ENCODE measurements around the gene TPCN1. TPM values are rescaled to one million over a fixed set of nuclear protein-coding genes. Genes with fewer than 3 reads are reported as not detected.

The TPCN1 gene
- total RNA-seq, 1 experiment from 2014 or later = 91.1 TPM

DNA sequence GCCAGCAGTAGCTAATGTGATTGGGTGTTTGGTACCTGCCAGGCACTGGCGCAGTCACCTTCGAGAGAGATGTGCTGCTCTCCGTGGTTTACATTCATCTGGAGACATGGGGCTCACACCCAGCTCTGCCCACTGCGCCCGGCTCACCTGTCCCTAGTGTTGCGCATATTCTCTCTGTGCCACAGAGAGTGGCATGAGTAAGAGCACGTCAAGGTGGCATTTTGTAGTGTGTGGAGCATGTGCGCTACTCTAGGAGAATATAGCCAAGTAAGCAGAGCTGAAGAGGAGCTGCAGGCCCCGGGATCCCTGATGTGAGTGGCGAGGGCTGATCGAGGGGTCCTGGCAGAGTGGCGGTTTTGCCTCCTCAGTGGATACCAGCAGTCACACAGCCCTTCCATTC is 46.9 kb downstream of the TPCN1 start:
- Mint-ChIP-seq H3K27ac (ENCODE audit: unreplicated experiment) (no peak overlapping the region), H3K9me3 (ENCODE audit: low read depth, unreplicated experiment) (no peaks in the 10 kb centered on the region), H3K36me3 (ENCODE audit: insufficient read depth, unreplicated experiment) (peaks cover 25% of the 10 kb centered on the region), H3K4me3 (ENCODE audit: low read depth, unreplicated experiment) (no peak overlapping the region), H3K4me1 (ENCODE audit: low read depth, unreplicated experiment) (no peaks in the 10 kb centered on the region), H3K27me3 (ENCODE audit: unreplicated experiment) (no peaks in the 10 kb centered on the region)
- intact Hi-C loops (cut with micrococcal nuclease; ENCODE audit: unreplicated experiment) = no loop called here
- BruUV-seq (replicated peaks) = no TSS peak
- CTCF ChIA-PET = no interaction called here
- no peak for DNase-seq
- TF ChIP-seq, protein P1, sequence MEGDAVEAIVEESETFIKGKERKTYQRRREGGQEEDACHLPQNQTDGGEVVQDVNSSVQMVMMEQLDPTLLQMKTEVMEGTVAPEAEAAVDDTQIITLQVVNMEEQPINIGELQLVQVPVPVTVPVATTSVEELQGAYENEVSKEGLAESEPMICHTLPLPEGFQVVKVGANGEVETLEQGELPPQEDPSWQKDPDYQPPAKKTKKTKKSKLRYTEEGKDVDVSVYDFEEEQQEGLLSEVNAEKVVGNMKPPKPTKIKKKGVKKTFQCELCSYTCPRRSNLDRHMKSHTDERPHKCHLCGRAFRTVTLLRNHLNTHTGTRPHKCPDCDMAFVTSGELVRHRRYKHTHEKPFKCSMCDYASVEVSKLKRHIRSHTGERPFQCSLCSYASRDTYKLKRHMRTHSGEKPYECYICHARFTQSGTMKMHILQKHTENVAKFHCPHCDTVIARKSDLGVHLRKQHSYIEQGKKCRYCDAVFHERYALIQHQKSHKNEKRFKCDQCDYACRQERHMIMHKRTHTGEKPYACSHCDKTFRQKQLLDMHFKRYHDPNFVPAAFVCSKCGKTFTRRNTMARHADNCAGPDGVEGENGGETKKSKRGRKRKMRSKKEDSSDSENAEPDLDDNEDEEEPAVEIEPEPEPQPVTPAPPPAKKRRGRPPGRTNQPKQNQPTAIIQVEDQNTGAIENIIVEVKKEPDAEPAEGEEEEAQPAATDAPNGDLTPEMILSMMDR (IDR thresholded peaks at IDR 0.05; ENCODE audit: unreplicated experiment) = no peak

DNA sequence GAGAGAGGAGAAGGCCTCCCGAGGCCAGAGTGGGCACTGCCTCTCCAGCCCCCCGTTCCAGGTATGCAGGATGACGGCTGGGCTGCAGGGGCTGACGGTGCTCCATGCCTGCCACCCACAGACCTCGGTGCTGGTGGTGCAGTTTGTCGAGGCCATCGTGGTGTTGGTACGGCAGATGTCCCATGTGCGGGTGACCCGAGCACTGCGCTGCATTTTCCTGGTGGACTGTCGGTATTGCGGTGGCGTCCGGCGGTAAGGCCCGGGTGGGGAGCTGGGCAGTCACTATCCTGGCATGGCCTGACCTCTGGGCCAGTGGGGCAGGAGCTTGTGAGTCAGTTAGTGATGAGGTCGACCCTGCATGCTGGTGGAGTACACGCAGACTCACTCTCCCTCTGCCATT is 47.4 kb downstream of the TPCN1 start:
- Mint-ChIP-seq H3K9me3 (ENCODE audit: low read depth, unreplicated experiment) (no peaks in the 10 kb centered on the region), H3K4me1 (ENCODE audit: low read depth, unreplicated experiment) (no peaks in the 10 kb centered on the region), H3K4me3 (ENCODE audit: low read depth, unreplicated experiment) (no peak overlapping the region), H3K27me3 (ENCODE audit: unreplicated experiment) (no peaks in the 10 kb centered on the region), H3K27ac (ENCODE audit: unreplicated experiment) (no peak overlapping the region), H3K36me3 (ENCODE audit: insufficient read depth, unreplicated experiment) (peaks cover 25% of the 10 kb centered on the region)
- TF ChIP-seq, protein P1 (IDR thresholded peaks at IDR 0.05; ENCODE audit: unreplicated experiment) = no peak
- no peak for DNase-seq
- no TSS peak for BruUV-seq (replicated peaks)
- intact Hi-C loops (cut with micrococcal nuclease; ENCODE audit: unreplicated experiment) = no loop called here
- CTCF ChIA-PET = no interaction called here

DNA sequence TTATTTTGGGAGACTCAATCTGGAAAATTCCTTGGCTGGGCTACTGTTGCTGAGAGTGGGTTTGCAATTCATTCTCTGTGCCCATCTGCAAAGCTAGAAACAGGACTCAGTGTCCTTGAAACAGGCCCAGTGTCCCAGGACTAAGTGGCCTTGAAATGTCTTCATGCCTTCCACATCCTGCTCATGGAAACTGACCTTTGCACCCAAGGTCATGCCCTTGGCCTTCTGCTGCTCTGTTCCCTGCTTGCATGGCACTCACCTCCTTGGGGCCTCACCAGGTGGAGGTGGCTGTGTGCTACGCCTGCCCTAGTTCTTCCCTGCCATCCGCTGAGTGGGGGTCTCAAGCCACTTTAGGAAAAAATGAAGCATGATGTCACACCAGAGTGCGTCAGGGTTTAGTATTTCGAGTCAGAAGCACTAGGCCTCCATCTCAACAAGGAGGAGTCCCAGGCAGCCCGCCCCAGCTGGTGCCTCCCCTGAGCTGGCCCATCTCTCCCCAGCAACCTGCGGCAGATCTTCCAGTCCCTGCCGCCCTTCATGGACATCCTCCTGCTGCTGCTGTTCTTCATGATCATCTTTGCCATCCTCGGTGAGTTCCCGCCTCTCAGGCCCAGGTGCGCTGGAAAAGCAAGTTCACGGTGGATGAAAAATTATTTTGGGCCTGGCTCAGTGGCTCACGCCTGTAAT is 48.1 kb downstream of the TPCN1 start:
- no peak overlapping the region for H3K27ac Mint-ChIP-seq (ENCODE audit: unreplicated experiment)
- no peaks in the 10 kb centered on the region for H3K4me1 Mint-ChIP-seq (ENCODE audit: low read depth, unreplicated experiment)
- H3K27me3 Mint-ChIP-seq (ENCODE audit: unreplicated experiment) = no peaks in the 10 kb centered on the region
- H3K9me3 Mint-ChIP-seq (ENCODE audit: low read depth, unreplicated experiment) = no peaks in the 10 kb centered on the region
- CTCF ChIA-PET = no interaction called here
- no peak overlapping the region for H3K4me3 Mint-ChIP-seq (ENCODE audit: low read depth, unreplicated experiment)
- intact Hi-C loops (cut with micrococcal nuclease; ENCODE audit: unreplicated experiment) = no loop called here
- H3K36me3 Mint-ChIP-seq (ENCODE audit: insufficient read depth, unreplicated experiment) = peaks cover 25% of the 10 kb centered on the region
- TF ChIP-seq, protein P1 (IDR thresholded peaks at IDR 0.05; ENCODE audit: unreplicated experiment) = no peak
- no TSS peak for BruUV-seq (replicated peaks)
- no peak for DNase-seq

DNA sequence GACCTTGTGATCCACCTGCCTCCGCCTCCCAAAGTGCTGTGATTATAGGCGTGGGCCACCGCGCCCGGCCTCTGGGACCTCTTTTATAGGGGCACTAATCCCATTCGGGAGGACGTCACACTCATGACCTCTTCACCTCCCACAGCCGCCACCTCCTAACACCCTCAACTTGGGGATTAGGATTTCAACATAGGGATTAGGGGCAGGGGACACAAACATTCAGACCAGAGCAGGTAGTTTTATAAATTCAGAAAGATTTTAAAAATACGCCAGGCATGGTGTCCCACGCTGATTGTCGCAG is 49.4 kb downstream of the TPCN1 start:
- H3K4me1 Mint-ChIP-seq (ENCODE audit: low read depth, unreplicated experiment) = no peaks in the 10 kb centered on the region
- TF ChIP-seq, protein P1 (IDR thresholded peaks at IDR 0.05; ENCODE audit: unreplicated experiment) = no peak
- CTCF ChIA-PET = no interaction called here
- intact Hi-C loops (cut with micrococcal nuclease; ENCODE audit: unreplicated experiment) = no loop called here
- H3K27ac Mint-ChIP-seq (ENCODE audit: unreplicated experiment) = no peak overlapping the region
- H3K36me3 Mint-ChIP-seq (ENCODE audit: insufficient read depth, unreplicated experiment) = peaks cover 25% of the 10 kb centered on the region
- H3K27me3 Mint-ChIP-seq (ENCODE audit: unreplicated experiment) = no peaks in the 10 kb centered on the region
- no peak for DNase-seq
- H3K9me3 Mint-ChIP-seq (ENCODE audit: low read depth, unreplicated experiment) = no peaks in the 10 kb centered on the region
- BruUV-seq (replicated peaks) = no TSS peak
- no peak overlapping the region for H3K4me3 Mint-ChIP-seq (ENCODE audit: low read depth, unreplicated experiment)
